C4-2B (cell line): ENCODE results near the gene MUC5B.

ENCODE experiments used
- CTCF ChIP-seq: fragments of 450-650 bp; conservative IDR thresholded peaks from 2 replicates; pipeline ENCODE4 v1.5.1; 2017; ENCODE audit warnings: mild to moderate bottlenecking
- ZFX ChIP-seq: fragments of 450-650 bp; IDR thresholded peaks from 2 replicates; pipeline ENCODE4 v1.6.1; 2017

DNA sequence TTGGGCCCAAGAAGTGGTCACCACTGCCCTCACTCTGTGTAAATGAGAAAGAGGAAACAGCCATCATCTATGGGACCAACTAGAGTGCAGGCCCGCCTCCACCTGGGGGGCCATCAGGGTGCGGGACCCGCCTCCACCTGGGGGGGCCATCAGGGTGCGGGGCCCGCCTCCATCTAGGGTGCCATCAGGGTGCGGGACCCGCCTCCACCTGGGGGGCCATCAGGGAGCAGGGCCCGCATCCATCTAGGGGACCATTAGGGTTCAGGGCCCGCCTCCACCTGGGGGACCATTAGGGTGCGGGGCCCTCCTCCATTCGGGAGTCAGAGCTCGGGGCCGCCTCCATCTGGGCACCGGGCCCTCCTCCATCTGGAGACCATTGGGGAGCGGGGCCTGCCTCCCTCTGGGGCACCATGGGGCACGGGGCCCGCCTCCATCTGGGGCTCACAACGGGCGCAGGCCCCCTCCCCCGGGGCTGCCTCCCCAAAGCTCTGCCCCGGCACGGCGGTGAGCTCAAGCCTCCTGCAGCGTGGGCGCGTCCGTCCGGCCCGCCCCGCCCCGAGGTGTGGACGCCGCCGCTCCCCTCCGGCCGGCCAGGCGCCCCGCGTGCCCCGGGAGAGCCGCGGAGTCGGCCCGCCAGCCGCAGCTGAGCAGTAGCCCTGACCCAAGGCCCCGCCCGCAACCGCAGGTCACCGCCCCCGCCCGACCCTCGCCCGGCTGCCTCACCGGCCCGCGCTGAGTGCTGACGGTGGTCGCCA, 86.1 kb downstream of the MUC5B start:
- no peak for TF ChIP-seq CTCF
- TF ChIP-seq ZFX = no peak
